B cell (primary cell): ENCODE measurements around the gene VRK2.

Experiments
- CTCF ChIP-seq: fragments of 200-600 bp; IDR thresholded peaks from one replicate; pipeline ENCODE4 v1.8.0; 2022; ENCODE audit warnings: antibody characterized with exemption, mild to moderate bottlenecking
- EZH2 ChIP-seq: IDR thresholded peaks from 2 replicates; pipeline ENCODE4 v1.6.1; 2012; ENCODE audit warnings: borderline replicate concordance, low read depth, mild to moderate bottlenecking, moderate library complexity, low read length; ENCODE audit not compliant: insufficient read depth, poor library complexity, severe bottlenecking

DNA sequence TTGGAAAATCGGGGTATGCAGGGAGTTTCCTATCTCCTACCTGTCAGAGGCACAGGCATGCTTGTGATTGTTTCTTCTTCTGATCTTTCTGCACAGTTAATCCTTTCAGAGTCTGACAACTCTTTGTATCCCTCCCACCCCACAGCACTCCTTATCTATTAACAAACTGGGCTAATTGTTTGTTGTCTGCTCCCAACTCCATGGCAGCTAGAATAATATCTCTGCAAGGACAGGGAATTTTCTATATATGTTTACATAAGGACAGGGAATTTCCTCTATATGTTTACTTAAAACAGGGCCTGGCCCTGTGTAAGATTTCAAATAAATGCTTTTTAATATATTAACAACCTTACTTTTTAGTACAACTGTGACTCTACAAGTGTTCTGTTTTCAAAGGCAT is 36.0 kb upstream of the VRK2 start:
- TF ChIP-seq CTCF (no peak), EZH2 (no peak)
